Fibroblast of lung (primary cell): ENCODE data around the gene CNNM4. TPM values are rescaled to one million over a fixed set of nuclear protein-coding genes. Genes with fewer than 3 reads are reported as not detected.

ENCODE experiments used
- DNase-seq, 2 donors: peaks; one replicate each; pipeline versions ENCODE4 v3.0.0 to v3.0.0-alpha.2; 2010; ENCODE audit warnings: low read depth in 2 of 2
- H2AFZ ChIP-seq: 2 replicates; pipeline ENCODE4 v1.5.1; 2012; ENCODE audit warnings: low read length, control low read depth, inconsistent platforms
- H3K27ac ChIP-seq: 2 replicates; pipeline ENCODE4 v1.5.1; 2011; ENCODE audit warnings: low read length, control low read depth; ENCODE audit not compliant: insufficient read depth
- H3K27me3 ChIP-seq: 2 replicates; pipeline ENCODE4 v1.5.1; 2011; ENCODE audit warnings: mild to moderate bottlenecking, low read length; ENCODE audit not compliant: control insufficient read depth, insufficient read depth
- H3K36me3 ChIP-seq: 2 replicates; pipeline ENCODE4 v1.5.1; 2011; ENCODE audit warnings: low read length; ENCODE audit not compliant: control insufficient read depth, insufficient read depth
- H3K4me1 ChIP-seq: 2 replicates; pipeline ENCODE4 v1.5.1; 2011; ENCODE audit warnings: low read length; ENCODE audit not compliant: control insufficient read depth, insufficient read depth; ENCODE audit errors: extremely low read depth
- H3K4me2 ChIP-seq: 2 replicates; pipeline ENCODE4 v1.5.1; 2011; ENCODE audit warnings: low read length, control low read depth; ENCODE audit not compliant: insufficient read depth; ENCODE audit errors: extremely low read depth
- H3K4me3 ChIP-seq, 4 experiments: fragments of 200-600 bp in 1 of 4; sonication (generic) in 1 of 4; replicated peaks in 1 of 4; 2 replicates each; pipeline ENCODE4 v1.5.1; 2011 to 2016; ENCODE audit warnings: low read length in 4 of 4, low read depth in 3 of 4, mild to moderate bottlenecking in 3 of 4, control low read depth in 2 of 4, inconsistent platforms in 1 of 4, mixed read lengths in 1 of 4; ENCODE audit not compliant: insufficient read depth in 1 of 4; ENCODE audit errors: control extremely low read depth in 1 of 4
- H3K79me2 ChIP-seq: 2 replicates; pipeline ENCODE4 v1.5.1; 2012; ENCODE audit warnings: mild to moderate bottlenecking, low read length, inconsistent platforms; ENCODE audit not compliant: control insufficient read depth, insufficient read depth
- H3K9ac ChIP-seq: 2 replicates; pipeline ENCODE4 v1.5.1; 2011; ENCODE audit warnings: mild to moderate bottlenecking, low read length, control low read depth; ENCODE audit not compliant: insufficient read depth
- H3K9me3 ChIP-seq: 2 replicates; pipeline ENCODE4 v1.5.1; 2012; ENCODE audit warnings: low read depth, low read length; ENCODE audit not compliant: control insufficient read depth, insufficient read depth
- H4K20me1 ChIP-seq: 2 replicates; pipeline ENCODE4 v1.5.1; 2011; ENCODE audit warnings: low read length; ENCODE audit not compliant: control insufficient read depth, insufficient read depth; ENCODE audit errors: extremely low read depth
- CTCF ChIP-seq, 2 donors: IDR thresholded peaks in 1 of 2; conservative IDR thresholded peaks in 1 of 2; 1 replicate in 1 of 2; 2 replicates in 1 of 2; pipeline ENCODE4 v1.5.1; 2011 to 2012; ENCODE audit warnings: low read length in 2 of 2, control low read depth in 1 of 2, inconsistent platforms in 1 of 2, low read depth in 1 of 2, mild to moderate bottlenecking in 1 of 2
- EZH2 ChIP-seq: IDR thresholded peaks from 2 replicates; pipeline ENCODE4 v1.5.1; 2012; ENCODE audit warnings: low read length, control low read depth, mild to moderate bottlenecking; ENCODE audit errors: missing control alignments
- polyA plus RNA-seq, 2 donors: library from polyadenylated mRNA; depleted of rRNA in 1 of 2; stranded (reverse) in 1 of 2; unstranded in 1 of 2; fragments of >200 nt; gene quantifications; 2 replicates each; pipeline ENCODE4 v1.2.1, GENCODE V29; 2011 to 2012; ENCODE audit warnings: missing spikeins in 1 of 2
- total RNA-seq: library from RNA; depleted of rRNA; stranded (reverse); fragments of >200 nt; gene quantifications from 2 replicates; pipeline ENCODE4 v1.2.1, GENCODE V29; 2014

Gene CNNM4
- total and polyA plus RNA-seq, 2 donors (not counting 1 experiment from before 2014, with no cell fraction given): 3.3 to 3.5 TPM

GRCh38 chr2:96861074-96861473, 100.4 kb downstream of the CNNM4 start:
- Histone ChIP-seq H3K9me3 (no peaks in the 10 kb centered on the region), H3K9ac (no peak overlapping the region), H4K20me1 (no peaks in the 10 kb centered on the region), H3K4me2 (no peak overlapping the region), H3K4me3 (no peak overlapping the region), H2AFZ (no peak overlapping the region), H3K36me3 (peaks cover 39% of the 10 kb centered on the region), H3K27me3 (no peaks in the 10 kb centered on the region), H3K27ac (no peak overlapping the region), H3K4me1 (peaks cover 12% of the 10 kb centered on the region), H3K79me2 (peaks cover 13% of the 10 kb centered on the region)
- DNase-seq: no peak
- no peak for TF ChIP-seq CTCF (conservative IDR thresholded peaks at IDR 0.05 in 1 of 2, IDR thresholded peaks at IDR 0.05 in 1 of 2; ENCODE audit: low read depth in 1 of 2, low read length in 2 of 2)
- TF ChIP-seq EZH2: no peak

Other genes starting within 250 kb of the CNNM4 start
- 7.2 and 9.7 TPM in 2 replicates for gene ARID5A, start 224.2 kb upstream of the CNNM4 start, total RNA-seq
- 4.1 and 5.2 TPM in 2 replicates for gene ARID5A, start 224.2 kb upstream of the CNNM4 start, polyA plus RNA-seq
- 28.2 and 36.5 TPM in 2 replicates for gene KANSL3, start 122.6 kb upstream of the CNNM4 start, total RNA-seq
- 15.9 and 18.7 TPM in 2 replicates for gene KANSL3, start 122.6 kb upstream of the CNNM4 start, polyA plus RNA-seq
- 0.50 and 0.51 TPM in 2 replicates for gene FER1L5, start 118.1 kb upstream of the CNNM4 start, total RNA-seq
- 0.16 and 0.24 TPM in 2 replicates for gene FER1L5, start 118.1 kb upstream of the CNNM4 start, polyA plus RNA-seq
- gene LMAN2L, start 20.8 kb upstream of the CNNM4 start, total RNA-seq: 27.0 and 41.1 TPM in 2 replicates
- 24.7 and 28.2 TPM in 2 replicates for gene LMAN2L, start 20.8 kb upstream of the CNNM4 start, polyA plus RNA-seq
- 9.9 and 13.1 TPM in 2 replicates for gene CNNM3, start 55.4 kb downstream of the CNNM4 start, total RNA-seq
- gene CNNM3, start 55.4 kb downstream of the CNNM4 start, polyA plus RNA-seq: 4.3 and 5.5 TPM in 2 replicates
- 1.0 and 1.3 TPM in 2 replicates for gene ANKRD23, start 83.1 kb downstream of the CNNM4 start, total RNA-seq
- 0.41 and 0.70 TPM in 2 replicates for gene ANKRD23, start 83.1 kb downstream of the CNNM4 start, polyA plus RNA-seq
- gene ANKRD39, start 97.1 kb downstream of the CNNM4 start, total RNA-seq: 4.6 and 5.3 TPM in 2 replicates
- 5.8 and 7.1 TPM in 2 replicates for gene ANKRD39, start 97.1 kb downstream of the CNNM4 start, polyA plus RNA-seq
- gene SEMA4C, start 109.2 kb downstream of the CNNM4 start, total RNA-seq: 17.5 and 19.8 TPM in 2 replicates
- 9.4 and 12.7 TPM in 2 replicates for gene SEMA4C, start 109.2 kb downstream of the CNNM4 start, polyA plus RNA-seq
- not detected in 2 replicates for gene FAM178B, start 225.7 kb downstream of the CNNM4 start, total RNA-seq
- gene FAM178B, start 225.7 kb downstream of the CNNM4 start, polyA plus RNA-seq: not detected in 2 replicates